Dermis blood vessel endothelial cell (primary cell): ENCODE data around the gene OTOG. TPM values are rescaled to one million over a fixed set of nuclear protein-coding genes. Genes with fewer than 3 reads are reported as not detected.

Experiments
- DNase-seq: peaks from one replicate; pipeline ENCODE4 v3.0.0; 2010
- total RNA-seq: library from RNA; depleted of rRNA; stranded (reverse); fragments of >200 nt; gene quantifications from 2 replicates; pipeline ENCODE4 v1.2.3, GENCODE V29; 2014

Gene OTOG
- total RNA-seq, 1 donor from 2014 or later = not detected

- DNase-seq = no peak
Measured at GRCh38 chr11:17543041-17543440, 4.0 kb upstream of the OTOG start.

- no peak for DNase-seq
Measured at GRCh38 chr11:17543574-17544180, 3.4 kb upstream of the OTOG start.

- DNase-seq = peak; percentile 11
Measured at GRCh38 chr11:17544181-17544622, 2.9 kb upstream of the OTOG start, which contains the start of gene USH1C. Gene USH1C, minus strand, starts transcription at chr11:17544416. Its CDS starts 109 bp downstream, at chr11:17544307.

GRCh38 chr11:17546240-17546639 is 819 bp upstream of the OTOG start:
- DNase-seq = no peak

- no peak for DNase-seq
Measured at GRCh38 chr11:17547932-17548331, 873 bp downstream of the OTOG start.

GRCh38 chr11:17548444-17548843 is 1.4 kb downstream of the OTOG start:
- DNase-seq = no peak

GRCh38 chr11:17550450-17551346 is 3.6 kb downstream of the OTOG start:
- no peak for DNase-seq

- no peak for DNase-seq
Measured at GRCh38 chr11:17551347-17552040, 4.4 kb downstream of the OTOG start.

GRCh38 chr11:17552041-17552355 is 4.9 kb downstream of the OTOG start:
- no peak for DNase-seq

GRCh38 chr11:17552392-17553248 is 5.6 kb downstream of the OTOG start:
- DNase-seq = no peak

GRCh38 chr11:17553249-17553546 is 6.1 kb downstream of the OTOG start:
- DNase-seq = no peak

- DNase-seq = no peak
Measured at GRCh38 chr11:17554487-17554886, 7.4 kb downstream of the OTOG start.

- DNase-seq = no peak
Measured at GRCh38 chr11:17556999-17557398, 9.9 kb downstream of the OTOG start.

- DNase-seq = no peak
Measured at GRCh38 chr11:17558025-17558780, 11.1 kb downstream of the OTOG start.

GRCh38 chr11:17558916-17559315 is 11.9 kb downstream of the OTOG start:
- no peak for DNase-seq

GRCh38 chr11:17559341-17560087 is 12.5 kb downstream of the OTOG start:
- no peak for DNase-seq

- DNase-seq = no peak
Measured at GRCh38 chr11:17560281-17561110, 13.4 kb downstream of the OTOG start.

- no peak for DNase-seq
Measured at GRCh38 chr11:17561111-17561415, 14.0 kb downstream of the OTOG start.

- DNase-seq = no peak
Measured at GRCh38 chr11:17561526-17561925, 14.5 kb downstream of the OTOG start.

- no peak for DNase-seq
Measured at GRCh38 chr11:17563231-17563646, 16.2 kb downstream of the OTOG start.
